ENCODE data around the gene CAPN11.

The CAPN11 gene

DNA sequence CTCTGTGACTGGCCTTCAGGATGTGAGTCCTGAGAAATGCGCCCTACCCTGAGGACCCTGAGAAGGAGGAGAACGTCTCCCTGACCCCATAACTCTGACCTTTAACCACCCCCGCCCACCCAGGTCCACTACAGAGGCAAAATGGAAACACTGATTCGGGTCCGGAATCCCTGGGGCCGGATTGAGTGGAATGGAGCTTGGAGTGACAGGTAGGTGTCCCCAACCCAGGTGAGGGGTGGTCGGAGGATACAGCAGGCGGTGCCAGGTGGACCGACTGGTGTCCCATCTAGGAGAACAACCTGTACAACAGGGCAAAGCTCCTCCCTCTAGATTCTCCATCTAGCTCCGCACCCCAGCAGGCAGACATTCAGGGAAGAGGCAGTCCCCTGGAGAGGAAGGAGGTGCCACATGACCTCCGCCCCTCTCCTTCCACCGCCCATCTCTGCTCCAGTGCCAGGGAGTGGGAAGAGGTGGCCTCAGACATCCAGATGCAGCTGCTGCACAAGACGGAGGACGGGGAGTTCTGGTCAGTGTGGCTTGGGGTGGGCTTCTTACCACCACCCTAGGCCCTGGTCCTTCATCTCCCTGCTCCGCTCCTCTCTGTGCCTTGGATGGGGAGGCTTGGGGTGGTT lies 17.6 kb downstream of the CAPN11 start:
- no peaks in the 10 kb centered on the region for H3K27me3 ChIP-seq (ENCODE audit: low read length)
- no peak overlapping the region for H3K4me2 ChIP-seq (ENCODE audit: low read depth, low read length, poor library complexity, severe bottlenecking)
- no peaks in the 10 kb centered on the region for H3K79me2 ChIP-seq (ENCODE audit: insufficient read depth, low read length)
- H3F3A ChIP-seq (ENCODE audit: insufficient read depth): no peaks in the 10 kb centered on the region
- H3K9me2 ChIP-seq (replicated peaks; ENCODE audit: insufficient read depth, low read length): no peaks in the 10 kb centered on the region
- no peak overlapping the region for H3K9ac ChIP-seq (ENCODE audit: low read length)
- no peak overlapping the region for H2AFZ ChIP-seq (ENCODE audit: low read depth, low read length, severe bottlenecking)
- H3K4me3 ChIP-seq (ENCODE audit: insufficient read depth, low read length, poor library complexity, severe bottlenecking): no peak overlapping the region
- H3K36me3 ChIP-seq (ENCODE audit: low read length): no peaks in the 10 kb centered on the region
- H3K9me3 ChIP-seq (ENCODE audit: insufficient read depth, low read length): no peaks in the 10 kb centered on the region
- no peak for TF ChIP-seq EZH2phosphoT487 (conservative IDR thresholded peaks at IDR 0.05; ENCODE audit: low read length)
- TF ChIP-seq, protein P1, sequence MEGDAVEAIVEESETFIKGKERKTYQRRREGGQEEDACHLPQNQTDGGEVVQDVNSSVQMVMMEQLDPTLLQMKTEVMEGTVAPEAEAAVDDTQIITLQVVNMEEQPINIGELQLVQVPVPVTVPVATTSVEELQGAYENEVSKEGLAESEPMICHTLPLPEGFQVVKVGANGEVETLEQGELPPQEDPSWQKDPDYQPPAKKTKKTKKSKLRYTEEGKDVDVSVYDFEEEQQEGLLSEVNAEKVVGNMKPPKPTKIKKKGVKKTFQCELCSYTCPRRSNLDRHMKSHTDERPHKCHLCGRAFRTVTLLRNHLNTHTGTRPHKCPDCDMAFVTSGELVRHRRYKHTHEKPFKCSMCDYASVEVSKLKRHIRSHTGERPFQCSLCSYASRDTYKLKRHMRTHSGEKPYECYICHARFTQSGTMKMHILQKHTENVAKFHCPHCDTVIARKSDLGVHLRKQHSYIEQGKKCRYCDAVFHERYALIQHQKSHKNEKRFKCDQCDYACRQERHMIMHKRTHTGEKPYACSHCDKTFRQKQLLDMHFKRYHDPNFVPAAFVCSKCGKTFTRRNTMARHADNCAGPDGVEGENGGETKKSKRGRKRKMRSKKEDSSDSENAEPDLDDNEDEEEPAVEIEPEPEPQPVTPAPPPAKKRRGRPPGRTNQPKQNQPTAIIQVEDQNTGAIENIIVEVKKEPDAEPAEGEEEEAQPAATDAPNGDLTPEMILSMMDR (IDR thresholded peaks at IDR 0.05; ENCODE audit: insufficient read depth, low read length, poor library complexity, severe bottlenecking): no peak
- no peak overlapping the region for H3K27ac ChIP-seq (ENCODE audit: low read depth, low read length)
- H4K20me1 ChIP-seq (ENCODE audit: low read depth, low read length): no peaks in the 10 kb centered on the region

DNA sequence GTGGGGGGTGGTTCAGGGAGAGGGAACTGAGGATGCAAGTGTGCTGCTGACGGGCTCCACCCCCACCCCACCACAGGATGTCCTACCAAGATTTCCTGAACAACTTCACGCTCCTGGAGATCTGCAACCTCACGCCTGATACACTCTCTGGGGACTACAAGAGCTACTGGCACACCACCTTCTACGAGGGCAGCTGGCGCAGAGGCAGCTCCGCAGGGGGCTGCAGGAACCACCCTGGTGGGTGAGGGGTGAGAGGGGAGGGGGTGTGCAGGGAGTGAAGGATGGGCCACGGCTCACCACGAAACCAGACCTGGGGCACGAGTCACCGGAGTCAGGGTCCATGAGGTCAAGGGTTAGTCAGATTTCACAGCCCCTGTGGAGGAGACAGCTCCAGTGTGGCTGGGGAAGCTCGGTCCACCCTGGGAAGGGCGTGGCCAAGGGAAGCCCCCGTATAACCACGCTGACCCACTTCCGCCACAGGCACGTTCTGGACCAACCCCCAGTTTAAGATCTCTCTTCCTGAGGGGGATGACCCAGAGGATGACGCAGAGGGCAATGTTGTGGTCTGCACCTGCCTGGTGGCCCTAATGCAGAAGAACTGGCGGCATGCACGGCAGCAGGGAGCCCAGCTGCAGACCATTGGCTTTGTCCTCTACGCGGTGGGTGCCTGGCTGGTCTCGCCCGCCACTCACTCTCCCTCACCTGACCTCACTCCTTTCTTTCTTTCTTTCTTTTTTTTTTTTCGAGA lies 18.3 kb downstream of the CAPN11 start:
- no peak overlapping the region for H3K4me3 ChIP-seq (ENCODE audit: insufficient read depth, low read length, poor library complexity, severe bottlenecking)
- no peaks in the 10 kb centered on the region for H3K27me3 ChIP-seq (ENCODE audit: low read length)
- H3K79me2 ChIP-seq (ENCODE audit: insufficient read depth, low read length): no peaks in the 10 kb centered on the region
- H3K27ac ChIP-seq (ENCODE audit: low read depth, low read length): no peak overlapping the region
- no peak for TF ChIP-seq EZH2phosphoT487 (conservative IDR thresholded peaks at IDR 0.05; ENCODE audit: low read length)
- TF ChIP-seq, protein P1 (IDR thresholded peaks at IDR 0.05; ENCODE audit: insufficient read depth, low read length, poor library complexity, severe bottlenecking): no peak
- H4K20me1 ChIP-seq (ENCODE audit: low read depth, low read length): no peaks in the 10 kb centered on the region
- no peaks in the 10 kb centered on the region for H3F3A ChIP-seq (ENCODE audit: insufficient read depth)
- H3K9me2 ChIP-seq (replicated peaks; ENCODE audit: insufficient read depth, low read length): no peaks in the 10 kb centered on the region
- H3K9ac ChIP-seq (ENCODE audit: low read length): no peak overlapping the region
- no peak overlapping the region for H3K4me2 ChIP-seq (ENCODE audit: low read depth, low read length, poor library complexity, severe bottlenecking)
- H2AFZ ChIP-seq (ENCODE audit: low read depth, low read length, severe bottlenecking): no peak overlapping the region
- H3K36me3 ChIP-seq (ENCODE audit: low read length): no peaks in the 10 kb centered on the region
- no peaks in the 10 kb centered on the region for H3K9me3 ChIP-seq (ENCODE audit: insufficient read depth, low read length)

DNA sequence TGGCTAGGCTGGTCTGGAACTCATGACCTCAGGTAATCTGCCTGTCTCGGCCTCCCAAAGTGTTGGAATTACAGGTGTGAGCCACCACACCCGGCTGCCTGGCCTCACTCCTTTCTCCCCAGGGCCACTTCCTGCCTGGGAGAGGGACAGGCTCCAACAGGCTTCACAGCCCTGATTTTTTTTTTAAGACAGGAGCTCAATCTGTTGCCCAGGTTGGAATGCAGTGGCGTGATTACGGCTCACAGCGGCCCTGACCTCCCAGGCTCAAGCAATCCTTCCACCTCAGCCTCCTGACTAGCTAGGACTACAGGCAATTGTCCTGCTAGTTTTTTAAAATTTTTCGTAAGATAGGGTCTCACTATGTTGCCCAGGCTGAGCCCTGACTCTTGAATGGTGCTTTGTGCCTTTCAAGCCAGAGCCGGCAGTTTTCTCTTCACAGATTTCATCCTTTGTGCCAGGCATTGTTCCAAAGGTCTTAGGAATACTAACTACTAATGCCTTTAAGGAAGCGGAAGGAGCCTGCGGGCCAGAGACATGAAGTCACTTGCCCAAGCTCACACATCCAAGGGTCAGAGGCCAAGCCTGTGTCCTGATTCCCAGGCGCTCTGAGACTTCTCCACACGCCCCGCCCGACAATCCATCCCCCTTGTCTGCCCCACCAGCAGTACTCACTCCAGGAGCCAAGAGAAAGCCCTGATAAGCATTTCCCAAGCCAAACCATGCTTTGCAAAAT lies 19.2 kb downstream of the CAPN11 start:
- H3K27me3 ChIP-seq (ENCODE audit: low read length): no peaks in the 10 kb centered on the region
- no peaks in the 10 kb centered on the region for H3F3A ChIP-seq (ENCODE audit: insufficient read depth)
- no peak overlapping the region for H3K4me2 ChIP-seq (ENCODE audit: low read depth, low read length, poor library complexity, severe bottlenecking)
- no peak overlapping the region for H3K4me3 ChIP-seq (ENCODE audit: insufficient read depth, low read length, poor library complexity, severe bottlenecking)
- H4K20me1 ChIP-seq (ENCODE audit: low read depth, low read length): no peaks in the 10 kb centered on the region
- H3K9ac ChIP-seq (ENCODE audit: low read length): no peak overlapping the region
- H3K9me3 ChIP-seq (ENCODE audit: insufficient read depth, low read length): no peaks in the 10 kb centered on the region
- TF ChIP-seq, protein P1 (IDR thresholded peaks at IDR 0.05; ENCODE audit: insufficient read depth, low read length, poor library complexity, severe bottlenecking): no peak
- TF ChIP-seq EZH2phosphoT487 (conservative IDR thresholded peaks at IDR 0.05; ENCODE audit: low read length): no peak
- H3K36me3 ChIP-seq (ENCODE audit: low read length): no peaks in the 10 kb centered on the region
- no peaks in the 10 kb centered on the region for H3K9me2 ChIP-seq (replicated peaks; ENCODE audit: insufficient read depth, low read length)
- no peak overlapping the region for H2AFZ ChIP-seq (ENCODE audit: low read depth, low read length, severe bottlenecking)
- no peaks in the 10 kb centered on the region for H3K79me2 ChIP-seq (ENCODE audit: insufficient read depth, low read length)
- H3K27ac ChIP-seq (ENCODE audit: low read depth, low read length): no peak overlapping the region

Data from SU-DHL-6 (cell line).